HepG2 (cell line): Measurements from ENCODE around the gene KRT15. TPM values are rescaled to one million over a fixed set of nuclear protein-coding genes. Genes with fewer than 3 reads are reported as not detected.

Source experiments
- ATAC-seq: fragments of 200-7000 bp; cut with Tn5 transposase; 3 replicates; pipeline ENCODE4 v1.9.1; 2020; ENCODE audit warnings: mild to moderate bottlenecking, moderate library complexity
- BruUV-seq: library from RNA; stranded (reverse); fragments of 400-500 nt; replicated peaks from 2 replicates; lab custom pipeline; 2021; lab: Mats Ljungman, UMichigan
- CTCF ChIA-PET: fragments of 300-600 bp; formaldehyde crosslinking; extraction: SDS; loops from one replicate; lab custom pipeline; 2021; ENCODE audit warnings: low total read pairs, inconsistent platforms, low intra/inter-chr PET ratio; lab: Yijun Ruan, JAX
- POLR2A ChIA-PET: fragments of 350-600 bp; sonication (Branson Sonifier 250); formaldehyde crosslinking; loops from one replicate; lab custom pipeline; 2020; ENCODE audit warnings: antibody characterized with exemption, inconsistent platforms; lab: Yijun Ruan, JAX
- DNase-seq: peaks from one replicate; pipeline ENCODE4 v3.0.0-alpha.2; 2015; ENCODE audit warnings: low spot score
- FAIRE-seq: peaks from 3 replicates; lab custom pipeline; 2011; peaks lifted over from hg19 to GRCh38; lab: Jason Lieb, UNC
- H2AFZ ChIP-seq: one replicate; pipeline ENCODE4 v1.6.1; 2011; ENCODE audit warnings: low read length, inconsistent platforms
- H3K27ac ChIP-seq: fragments of 300-600 bp; 3 replicates; pipeline ENCODE4 v1.8.0; 2011; ENCODE audit warnings: mixed run types, mild to moderate bottlenecking, mixed read lengths, low read length, inconsistent platforms; ENCODE audit not compliant: insufficient read depth; ENCODE audit errors: extremely low read length
- H3K27me3 ChIP-seq, 2 experiments: fragments of 200-600 bp in 1 of 2; 2 replicates in 1 of 2; 3 replicates in 1 of 2; pipeline versions ENCODE4 v1.6.0 to v1.8.0; 2011; ENCODE audit warnings: low read length in 2 of 2, mild to moderate bottlenecking in 2 of 2, moderate library complexity in 2 of 2, inconsistent platforms in 1 of 2; ENCODE audit not compliant: insufficient read depth in 2 of 2, control insufficient read depth in 1 of 2
- H3K36me3 ChIP-seq, 2 experiments: fragments of 200-600 bp in 1 of 2; replicated peaks in 1 of 2; 2 replicates in 1 of 2; 3 replicates in 1 of 2; pipeline versions ENCODE4 v1.5.1 to v1.8.0; 2011; ENCODE audit warnings: low read length in 2 of 2, inconsistent platforms in 1 of 2; ENCODE audit not compliant: insufficient read depth in 2 of 2, control insufficient read depth in 1 of 2
- H3K4me1 ChIP-seq: 2 replicates; pipeline ENCODE4 v1.5.1; 2012; ENCODE audit warnings: low read length, inconsistent platforms; ENCODE audit not compliant: insufficient read depth
- H3K4me2 ChIP-seq: 2 replicates; pipeline ENCODE4 v1.6.0; 2011; ENCODE audit warnings: low read depth, low read length, inconsistent platforms
- H3K4me3 ChIP-seq, 3 experiments: fragments of 200-600 bp in 1 of 3; sonication (generic), shearing (Covaris generic) in 1 of 3; replicated peaks in 1 of 3; 2 replicates each; pipeline ENCODE4 v1.5.1; 2011 to 2016; ENCODE audit warnings: low read length in 3 of 3, inconsistent platforms in 2 of 3, low read depth in 2 of 3, mild to moderate bottlenecking in 2 of 3, control low read depth in 1 of 3, mixed read lengths in 1 of 3; ENCODE audit not compliant: insufficient read depth in 1 of 3
- H3K79me2 ChIP-seq: one replicate; pipeline ENCODE4 v1.6.1; 2011; ENCODE audit warnings: low read length, inconsistent platforms; ENCODE audit not compliant: insufficient read depth
- H3K9ac ChIP-seq: 2 replicates; pipeline ENCODE4 v1.6.0; 2011; ENCODE audit warnings: mild to moderate bottlenecking, low read depth, low read length, inconsistent platforms; ENCODE audit not compliant: insufficient read depth
- H3K9me3 ChIP-seq: 2 replicates; pipeline ENCODE4 v1.5.1; 2012; ENCODE audit warnings: mild to moderate bottlenecking, low read length
- H4K20me1 ChIP-seq: 2 replicates; pipeline ENCODE4 v1.6.0; 2011; ENCODE audit warnings: inconsistent platforms, mild to moderate bottlenecking, low read length, moderate library complexity; ENCODE audit not compliant: insufficient read depth
- AGO2 ChIP-seq: fragments of 200-400 bp; formaldehyde crosslinking; optimal IDR thresholded peaks from 2 replicates; pipeline ENCODE3; 2017; ENCODE audit warnings: mild to moderate bottlenecking, low read depth, low read length, moderate library complexity
- CSRNP1 ChIP-seq: sonication (generic); formaldehyde crosslinking; IDR thresholded peaks from 2 replicates; pipeline ENCODE4 v1.8.1; 2023; ENCODE audit warnings: mild to moderate bottlenecking, missing genetic modification reagents
- HNRNPL ChIP-seq: fragments of 200-400 bp; formaldehyde crosslinking; IDR thresholded peaks from 2 replicates; pipeline ENCODE4 v1.6.1; 2017; ENCODE audit warnings: mild to moderate bottlenecking, low read depth, low read length
- JDP2 ChIP-seq: sonication (generic); formaldehyde crosslinking; IDR thresholded peaks from 2 replicates; pipeline ENCODE4 v1.8.1; 2022; ENCODE audit warnings: missing genetic modification reagents, borderline replicate concordance
- RAD51 ChIP-seq: fragments of 450-650 bp; IDR thresholded peaks from 2 replicates; pipeline ENCODE4 v1.6.1; 2016; ENCODE audit warnings: borderline replicate concordance
- SOX6 ChIP-seq, 2 experiments: fragments of 450-650 bp in 1 of 2; sonication (generic) in 1 of 2; formaldehyde crosslinking in 1 of 2; IDR thresholded peaks; 2 replicates each; pipeline versions ENCODE4 v1.4.0 to v1.6.1; 2017 to 2020; ENCODE audit warnings: antibody characterized with exemption in 1 of 2, mild to moderate bottlenecking in 1 of 2, missing genetic modification reagents in 1 of 2
- USF2 ChIP-seq, 2 experiments: sonication (generic) in 1 of 2; formaldehyde crosslinking in 1 of 2; IDR thresholded peaks; 2 replicates each; pipeline versions ENCODE4 v1.5.1 to v1.6.1; 2011 to 2020; ENCODE audit warnings: borderline replicate concordance in 1 of 2, low read depth in 1 of 2, low read length in 1 of 2, mild to moderate bottlenecking in 1 of 2, missing genetic modification reagents in 1 of 2, moderate library complexity in 1 of 2
- YY1 ChIP-seq: IDR thresholded peaks from 2 replicates; pipeline ENCODE4 v1.6.1; 2011; ENCODE audit warnings: low read length, low read depth, moderate library complexity, mild to moderate bottlenecking; ENCODE audit not compliant: insufficient read depth, insufficient replicate concordance
- ZNF280B ChIP-seq: sonication (generic); formaldehyde crosslinking; IDR thresholded peaks from 2 replicates; pipeline ENCODE4 v1.5.0; 2020; ENCODE audit warnings: missing genetic modification reagents, mild to moderate bottlenecking, borderline replicate concordance
- ZNF547 ChIP-seq: sonication (generic); formaldehyde crosslinking; IDR thresholded peaks from 2 replicates; pipeline ENCODE4 v1.5.1; 2020; ENCODE audit warnings: mild to moderate bottlenecking, missing genetic modification reagents
- ZNF775 ChIP-seq: sonication (generic); formaldehyde crosslinking; IDR thresholded peaks from 2 replicates; pipeline ENCODE4 v1.4.0; 2020; ENCODE audit warnings: missing genetic modification reagents, mild to moderate bottlenecking, moderate library complexity, borderline replicate concordance
- WGBS: methylation state at CpG from one replicate; pipeline ENCODE4 v1.1.6; 2017; ENCODE audit warnings: low lambda C conversion rate; 5-methylcytosine and 5-hydroxymethylcytosine counted together
- in situ Hi-C: cut with HindIII; loops from 2 replicates; pipeline ENCODE4 v1.10.0; 2017; ENCODE audit warnings: low pct_unique_long_range_greater_than_20kb; ENCODE audit not compliant: extremely low pct_ligation_motif_present
- intact Hi-C: fragments of 100-400 bp; cut with micrococcal nuclease; formaldehyde crosslinking; loops from one replicate; pipeline ENCODE4 v1.10.0; 2022; ENCODE audit not compliant: unreplicated experiment
- polyA plus RNA-seq, 8 experiments: library from polyadenylated mRNA; depleted of rRNA in 3 of 8; stranded (reverse) in 7 of 8; unstranded in 1 of 8; fragments of >200 nt; fragmentation: Illumina TruSeq in 4 of 8; extraction: Trizol in 4 of 8; gene quantifications; 2 replicates each; pipeline versions ENCODE4 v1.2.1 to v1.2.3, GENCODE V29; 2011 to 2016; ENCODE audit warnings: low read depth in 4 of 8, missing spikeins in 1 of 8, mixed read lengths in 1 of 8; ENCODE audit not compliant: insufficient read depth in 1 of 8
- total RNA-seq, 5 experiments: library from RNA; depleted of rRNA; stranded (reverse); fragments of >200 nt; fragmentation: Illumina TruSeq; extraction: Trizol; gene quantifications; 2 replicates each; pipeline ENCODE4 v1.2.3, GENCODE V29; 2016; ENCODE audit warnings: low read depth in 1 of 5

Gene KRT15
- total and polyA plus RNA-seq, 2 of the 13 experiments (the other 11 are each of a cell fraction or from before 2014, with no cell fraction given): 0.46 to 0.63 TPM

- POLR2A ChIA-PET: no interaction called here
- Histone ChIP-seq H3K9ac (no peak within 1 kb of the TSS), H3K36me3 (no peaks in the 10 kb centered on the region), H2AFZ (no peak within 1 kb of the TSS)
- CTCF ChIA-PET: no interaction called here
- no peak for FAIRE-seq
- TF ChIP-seq ZNF547 (CRISPR knock-in tag) (no peak), RAD51 (no peak), USF2 (IDR thresholded peaks at IDR 0.05; ENCODE audit: low read depth, low read length) (no peak), USF2 (CRISPR knock-in tag; IDR thresholded peaks at IDR 0.05; ENCODE audit: borderline replicate concordance) (no peak), AGO2 (no peak), ZNF280B (CRISPR knock-in tag) (no peak), JDP2 (CRISPR knock-in tag) (no peak), CSRNP1 (CRISPR knock-in tag) (no peak), SOX6 (IDR thresholded peaks at IDR 0.05) (no peak), SOX6 (CRISPR knock-in tag; IDR thresholded peaks at IDR 0.05) (no peak), YY1 (no peak), ZNF775 (CRISPR knock-in tag) (no peak), HNRNPL (no peak)
- TF ChIP-seq, all 625 proteins: peak for 0
- Histone ChIP-seq H3K79me2 (no peaks in the 10 kb centered on the region), H3K27ac (no peak within 1 kb of the TSS), H3K4me2 (no peak within 1 kb of the TSS), H4K20me1 (no peaks in the 10 kb centered on the region), H3K9me3 (no peaks in the 10 kb centered on the region), H3K27me3 (peaks cover 1 to 31% of the 10 kb centered on the region in 2 experiments; a peak in 3 of 5 replicates), H3K4me3 (no peak within 1 kb of the TSS), H3K4me1 (no peaks in the 10 kb centered on the region)
- BruUV-seq: no TSS peak
- 85% methylated on average over 1 of the region's 2 CpGs for WGBS
- intact Hi-C loops: no loop called here
- ATAC-seq (no peak), DNase-seq (no peak)
- in situ Hi-C loops: no loop called here
Measured at GRCh38 chr17:41481036-41481435, 37.7 kb downstream of the KRT15 start, which contains the start of gene KRT35. Gene KRT35, minus strand, starts transcription at chr17:41481151. Its CDS starts 54 bp downstream, at chr17:41481097.
